Kidney epithelial cell (primary cell): ENCODE results near the gene PRPF18. TPM values are rescaled to one million over a fixed set of nuclear protein-coding genes. Genes with fewer than 3 reads are reported as not detected.

Experiments
- DNase-seq: peaks from one replicate; pipeline ENCODE4 v3.0.0-alpha.2; 2010; ENCODE audit warnings: low read depth
- H3K27me3 ChIP-seq: 2 replicates; pipeline ENCODE4 v1.6.0; 2011; ENCODE audit warnings: low read length; ENCODE audit not compliant: control insufficient read depth, insufficient read depth
- H3K36me3 ChIP-seq: 2 replicates; pipeline ENCODE4 v1.5.1; 2011; ENCODE audit warnings: low read length; ENCODE audit not compliant: control insufficient read depth, insufficient read depth
- H3K4me3 ChIP-seq: 2 replicates; pipeline ENCODE4 v1.5.1; 2011; ENCODE audit warnings: low read depth, mild to moderate bottlenecking, control low read depth, low read length
- CTCF ChIP-seq: IDR thresholded peaks from 2 replicates; pipeline ENCODE4 v1.5.1; 2011; ENCODE audit warnings: mild to moderate bottlenecking, moderate library complexity, low read length, control low read depth, inconsistent platforms; ENCODE audit not compliant: insufficient read depth, poor library complexity, severe bottlenecking
- total RNA-seq: library from RNA; depleted of rRNA; stranded (reverse); fragments of >200 nt; gene quantifications from 2 replicates; pipeline ENCODE4 v1.2.3, GENCODE V29; 2015

PRPF18 gene
- total RNA-seq, 1 donor from 2014 or later: 29.4 TPM

GRCh38 chr10:13637303-13637856, 50.6 kb downstream of the PRPF18 start:
- Histone ChIP-seq H3K27me3 (no peaks in the 10 kb centered on the region), H3K36me3 (no peaks in the 10 kb centered on the region), H3K4me3 (no peak overlapping the region)
- DNase-seq: no peak
- TF ChIP-seq CTCF: no peak

- no peak overlapping the region for H3K4me3 ChIP-seq
- no peaks in the 10 kb centered on the region for H3K36me3 ChIP-seq
- no peak for TF ChIP-seq CTCF
These were observed 51.1 kb downstream of the PRPF18 start for GRCh38 chr10:13637894-13638293.

GRCh38 chr10:13642293-13642692, 55.5 kb downstream of the PRPF18 start:
- no peak for TF ChIP-seq CTCF
- no peaks in the 10 kb centered on the region for H3K36me3 ChIP-seq

More at GRCh38 chr10:13637894-13638293, 51.1 kb downstream of the PRPF18 start:
- DNase-seq: no peak
- H3K27me3 ChIP-seq: no peaks in the 10 kb centered on the region

GRCh38 chr10:13643016-13643415, 56.3 kb downstream of the PRPF18 start:
- DNase-seq: no peak
- H3K27me3 ChIP-seq: no peaks in the 10 kb centered on the region
- TF ChIP-seq CTCF: no peak
- no peaks in the 10 kb centered on the region for H3K36me3 ChIP-seq
- H3K4me3 ChIP-seq: no peak overlapping the region

More at GRCh38 chr10:13642293-13642692, 55.5 kb downstream of the PRPF18 start:
- Histone ChIP-seq H3K4me3 (no peak overlapping the region), H3K27me3 (no peaks in the 10 kb centered on the region)
- DNase-seq: no peak

GRCh38 chr10:13644866-13645265, 58.1 kb downstream of the PRPF18 start:
- no peak for DNase-seq
- no peaks in the 10 kb centered on the region for H3K36me3 ChIP-seq

More at GRCh38 chr10:13644866-13645265, 58.1 kb downstream of the PRPF18 start:
- no peak for TF ChIP-seq CTCF
- Histone ChIP-seq H3K4me3 (no peak overlapping the region), H3K27me3 (no peaks in the 10 kb centered on the region)
